NT2/D1 (cell line): ENCODE measurements around the gene KCNK3.

Experiments used
- DNase-seq: peaks from one replicate; pipeline ENCODE4 v3.0.0-alpha.2; 2011; ENCODE audit warnings: low read depth, low spot score
- H3K27me3 ChIP-seq: 2 replicates; pipeline ENCODE4 v1.6.0; 2011; ENCODE audit warnings: mild to moderate bottlenecking; ENCODE audit not compliant: insufficient read length, insufficient read depth
- H3K36me3 ChIP-seq: 2 replicates; pipeline ENCODE4 v1.6.1; 2011; ENCODE audit warnings: mild to moderate bottlenecking, low read length, mixed read lengths; ENCODE audit not compliant: insufficient read depth, insufficient read length
- H3K4me1 ChIP-seq: 2 replicates; pipeline ENCODE4 v1.5.1; 2011; ENCODE audit not compliant: insufficient read depth, insufficient read length
- H3K4me3 ChIP-seq: 2 replicates; pipeline ENCODE4 v1.5.1; 2011; ENCODE audit warnings: low read depth; ENCODE audit not compliant: insufficient read length
- H3K9ac ChIP-seq: 2 replicates; pipeline ENCODE4 v1.6.0; 2011; ENCODE audit warnings: low read depth; ENCODE audit not compliant: insufficient read length
- H3K9me3 ChIP-seq: 2 replicates; pipeline ENCODE4 v1.5.1; 2011; ENCODE audit warnings: mild to moderate bottlenecking, low read length; ENCODE audit not compliant: insufficient read depth
- SUZ12 ChIP-seq: IDR thresholded peaks from 2 replicates; pipeline ENCODE4 v1.6.1; 2011; ENCODE audit not compliant: insufficient read length, insufficient read depth; ENCODE audit errors: extremely low read depth
- YY1 ChIP-seq: IDR thresholded peaks from 2 replicates; pipeline ENCODE4 v1.6.1; 2011; ENCODE audit not compliant: insufficient read length, insufficient read depth
- ZNF274 ChIP-seq: IDR thresholded peaks from 2 replicates; pipeline ENCODE4 v1.6.1; 2011; ENCODE audit warnings: mild to moderate bottlenecking, low read depth, low read length

Gene KCNK3

GRCh38 chr2:26727641-26728561, 35.4 kb downstream of the KCNK3 start:
- Histone ChIP-seq H3K4me1 (peaks cover 6% of the 10 kb centered on the region), H3K9ac (no peak overlapping the region), H3K4me3 (no peak overlapping the region), H3K9me3 (no peaks in the 10 kb centered on the region), H3K36me3 (no peaks in the 10 kb centered on the region), H3K27me3 (no peaks in the 10 kb centered on the region)
- DNase-seq = no peak
- TF ChIP-seq SUZ12 = no peak

- Histone ChIP-seq H3K36me3 (no peaks in the 10 kb centered on the region), H3K9ac (no peak overlapping the region), H3K4me1 (peaks cover 6% of the 10 kb centered on the region), H3K9me3 (no peaks in the 10 kb centered on the region), H3K4me3 (no peak overlapping the region), H3K27me3 (no peaks in the 10 kb centered on the region)
- no peak for DNase-seq
- TF ChIP-seq YY1 (no peak), ZNF274 (no peak), SUZ12 (no peak)
These were observed 36.8 kb downstream of the KCNK3 start for GRCh38 chr2:26729311-26729710.

GRCh38 chr2:26730549-26731344, 38.2 kb downstream of the KCNK3 start:
- no peak for TF ChIP-seq ZNF274
- no peak for TF ChIP-seq YY1
- TF ChIP-seq SUZ12 = no peak
- Histone ChIP-seq H3K4me3 (no peak overlapping the region), H3K9me3 (no peaks in the 10 kb centered on the region), H3K27me3 (no peaks in the 10 kb centered on the region), H3K9ac (no peak overlapping the region), H3K4me1 (peaks cover 6% of the 10 kb centered on the region), H3K36me3 (no peaks in the 10 kb centered on the region)
- DNase-seq = no peak

- Histone ChIP-seq H3K9me3 (no peaks in the 10 kb centered on the region), H3K36me3 (no peaks in the 10 kb centered on the region), H3K4me1 (peaks cover 6% of the 10 kb centered on the region), H3K9ac (no peak overlapping the region), H3K4me3 (no peak overlapping the region), H3K27me3 (no peaks in the 10 kb centered on the region)
- no peak for DNase-seq
- no peak for TF ChIP-seq SUZ12
- TF ChIP-seq YY1 = no peak
- TF ChIP-seq ZNF274 = no peak
These were observed 39.2 kb downstream of the KCNK3 start for GRCh38 chr2:26731714-26732113.

GRCh38 chr2:26732446-26732845, 39.9 kb downstream of the KCNK3 start:
- no peak for DNase-seq
- Histone ChIP-seq H3K27me3 (no peaks in the 10 kb centered on the region), H3K4me3 (no peak overlapping the region), H3K36me3 (no peaks in the 10 kb centered on the region), H3K4me1 (peaks cover 6% of the 10 kb centered on the region), H3K9ac (no peak overlapping the region), H3K9me3 (no peaks in the 10 kb centered on the region)
- no peak for TF ChIP-seq SUZ12
- no peak for TF ChIP-seq YY1
- TF ChIP-seq ZNF274 = no peak

GRCh38 chr2:26733413-26733812, 40.9 kb downstream of the KCNK3 start:
- Histone ChIP-seq H3K4me3 (no peak overlapping the region), H3K36me3 (no peaks in the 10 kb centered on the region), H3K9me3 (no peaks in the 10 kb centered on the region), H3K9ac (no peak overlapping the region), H3K4me1 (peaks cover 4% of the 10 kb centered on the region), H3K27me3 (no peaks in the 10 kb centered on the region)
- no peak for DNase-seq
- TF ChIP-seq YY1 (no peak), ZNF274 (no peak), SUZ12 (no peak)

GRCh38 chr2:26735097-26735496, 42.6 kb downstream of the KCNK3 start:
- no peaks in the 10 kb centered on the region for H3K36me3 ChIP-seq
- peaks cover 3% of the 10 kb centered on the region for H3K4me1 ChIP-seq

More at GRCh38 chr2:26735097-26735496, 42.6 kb downstream of the KCNK3 start:
- no peak for DNase-seq
- Histone ChIP-seq H3K27me3 (no peaks in the 10 kb centered on the region), H3K9ac (no peak overlapping the region), H3K4me3 (no peak overlapping the region), H3K9me3 (no peaks in the 10 kb centered on the region)
- TF ChIP-seq ZNF274 (no peak), SUZ12 (no peak), YY1 (no peak)
